Stomach (tissue), 9 donors: ENCODE results near the gene RBMS3. TPM values are rescaled to one million over a fixed set of nuclear protein-coding genes. Genes with fewer than 3 reads are reported as not detected.

ENCODE experiments used
- DNase-seq, 2 donors: peaks; one replicate each; pipeline versions ENCODE4 v3.0.0 to v3.0.0-alpha.2; 2013 to 2019
- H3K27ac ChIP-seq, 5 donors: fragments of 200-600 bp in 4 of 5; sonication (generic) in 4 of 5; one replicate each; pipeline ENCODE4 v1.5.1; 2013 to 2019; ENCODE audit warnings: mild to moderate bottlenecking in 1 of 5, moderate library complexity in 1 of 5
- H3K27me3 ChIP-seq, 3 donors: fragments of 200-600 bp; sonication (generic); one replicate each; pipeline ENCODE4 v1.5.1; 2017 to 2019; ENCODE audit warnings: mixed run types in 1 of 3
- H3K36me3 ChIP-seq, 4 donors: fragments of 200-600 bp; sonication (generic); 1 replicate in 3 of 4; 2 replicates in 1 of 4; pipeline ENCODE4 v1.5.1; 2016 to 2019
- H3K4me1 ChIP-seq, 4 donors: fragments of 200-600 bp; sonication (generic); one replicate each; pipeline ENCODE4 v1.5.1; 2016 to 2019
- H3K4me3 ChIP-seq, 4 donors: fragments of 200-600 bp; sonication (generic) in 3 of 4; one replicate each; pipeline ENCODE4 v1.5.1; 2016 to 2019; ENCODE audit warnings: mild to moderate bottlenecking in 1 of 4
- H3K9me3 ChIP-seq, 4 donors: fragments of 200-600 bp; sonication (generic); one replicate each; pipeline ENCODE4 v1.5.1; 2016 to 2019
- CTCF ChIP-seq, 7 experiments: fragments of 450-650 bp in 4 of 7; fragments of 200-600 bp in 3 of 7; sonication (generic) in 3 of 7; IDR thresholded peaks; one replicate each; pipeline ENCODE4 v1.5.1; 2016 to 2019; ENCODE audit warnings: antibody characterized with exemption in 7 of 7, control low read depth in 2 of 7, mild to moderate bottlenecking in 1 of 7
- EP300 ChIP-seq: sonication (generic); formaldehyde crosslinking; IDR thresholded peaks from one replicate; pipeline ENCODE4 v1.6.1; 2017; ENCODE audit warnings: antibody characterized with exemption
- POLR2A ChIP-seq, 4 donors: fragments of 450-650 bp; IDR thresholded peaks; one replicate each; pipeline ENCODE4 v1.6.1; 2016; ENCODE audit warnings: antibody characterized with exemption in 4 of 4, control low read depth in 2 of 4, mild to moderate bottlenecking in 1 of 4, moderate library complexity in 1 of 4
- POLR2AphosphoS5 ChIP-seq, 3 donors: sonication (generic); formaldehyde crosslinking; IDR thresholded peaks; one replicate each; pipeline ENCODE4 v1.6.1; 2016; ENCODE audit warnings: antibody characterized with exemption in 3 of 3
- WGBS, 5 donors: extraction: QIAGEN DNeasy Blood & Tissue Kit in 3 of 5; methylation state at CpG; one replicate each; pipeline versions ENCODE4 v1.1.5 to v1.1.7; 2013 to 2018; 5-methylcytosine and 5-hydroxymethylcytosine counted together
- intact Hi-C: fragments of 100-400 bp; cut with DNase I; formaldehyde crosslinking; loops from one replicate; pipeline ENCODE4 v1.15.1; 2023; ENCODE audit warnings: low total_unique reads
- polyA plus RNA-seq, 3 donors: library from polyadenylated mRNA; stranded (reverse); fragments of 200-250 nt; gene quantifications; one replicate each; pipeline ENCODE4 v1.2.3, GENCODE V29; 2013
- total RNA-seq, 5 donors: library from RNA; depleted of rRNA; stranded (reverse); fragments of >200 nt; gene quantifications; one replicate each; pipeline versions ENCODE4 v1.1.0 to v1.2.3, GENCODE V29; 2014 to 2016
- donor health status: healthy with polysubstance abuse.
- donor health status: Bipolar disorder and iron deficiency.
- donor health status: healthy.

The RBMS3 gene
- total and polyA plus RNA-seq, 8 donors: 2.0 to 103 (median 16.0) TPM

GRCh38 chr3:29991198-29991597 lies 710.3 kb downstream of the RBMS3 start:
- intact Hi-C loops: no loop called here
- no peaks in the 10 kb centered on the region for H3K9me3 ChIP-seq
- no peak for DNase-seq
- no peak for TF ChIP-seq EP300
- TF ChIP-seq POLR2AphosphoS5 (IDR thresholded peaks at IDR 0.05): no peak
- TF ChIP-seq CTCF (IDR thresholded peaks at IDR 0.05): no peak
- no peak for TF ChIP-seq POLR2A (IDR thresholded peaks at IDR 0.05)
- no peak overlapping the region for H3K4me3 ChIP-seq
- no peak overlapping the region for H3K27ac ChIP-seq
- H3K4me1 ChIP-seq: no peaks in the 10 kb centered on the region
- H3K36me3 ChIP-seq: peaks cover 0 to 5% (median 2%) of the 10 kb centered on the region in 4 donors
- no peaks in the 10 kb centered on the region for H3K27me3 ChIP-seq

- TF ChIP-seq EP300 (no peak), POLR2A (IDR thresholded peaks at IDR 0.05) (no peak), CTCF (IDR thresholded peaks at IDR 0.05) (no peak), POLR2AphosphoS5 (IDR thresholded peaks at IDR 0.05) (no peak)
- Histone ChIP-seq H3K9me3 (no peaks in the 10 kb centered on the region), H3K27ac (no peak overlapping the region), H3K27me3 (no peaks in the 10 kb centered on the region), H3K4me1 (no peaks in the 10 kb centered on the region), H3K36me3 (no peaks in the 10 kb centered on the region), H3K4me3 (no peak overlapping the region)
- intact Hi-C loops: no loop called here
- no peak for DNase-seq
- 67 to 84% (median 81%) methylated on average over 1 of the region's 1 CpG for WGBS, 5 donors
These were observed 721.9 kb downstream of the RBMS3 start for GRCh38 chr3:30002797-30003196.

- TF ChIP-seq EP300 (no peak), POLR2A (IDR thresholded peaks at IDR 0.05) (no peak), CTCF (IDR thresholded peaks at IDR 0.05) (no peak), POLR2AphosphoS5 (IDR thresholded peaks at IDR 0.05) (no peak)
- no peak overlapping the region for H3K27ac ChIP-seq
- H3K4me3 ChIP-seq: no peak overlapping the region
- H3K36me3 ChIP-seq: no peaks in the 10 kb centered on the region
- whole genome bisulfite sequencing, 5 donors: 57 to 76% (median 64%) methylated on average over 1 of the region's 1 CpG
- no peaks in the 10 kb centered on the region for H3K27me3 ChIP-seq
- intact Hi-C loops: no loop called here
- H3K9me3 ChIP-seq: no peaks in the 10 kb centered on the region
- no peaks in the 10 kb centered on the region for H3K4me1 ChIP-seq
- no peak for DNase-seq
These were observed 722.9 kb downstream of the RBMS3 start for GRCh38 chr3:30003741-30004140.

- H3K4me1 ChIP-seq: no peaks in the 10 kb centered on the region
- no peaks in the 10 kb centered on the region for H3K36me3 ChIP-seq
- no peaks in the 10 kb centered on the region for H3K9me3 ChIP-seq
- H3K27me3 ChIP-seq: no peaks in the 10 kb centered on the region
- TF ChIP-seq EP300: no peak
- TF ChIP-seq POLR2AphosphoS5 (IDR thresholded peaks at IDR 0.05): no peak
- no peak for TF ChIP-seq CTCF (IDR thresholded peaks at IDR 0.05)
- no peak for TF ChIP-seq POLR2A (IDR thresholded peaks at IDR 0.05)
- no peak overlapping the region for H3K4me3 ChIP-seq
- no peak for DNase-seq
- 86 to 96% (median 87%) methylated on average over 3 of the region's 3 CpGs for WGBS, 5 donors
- no peak overlapping the region for H3K27ac ChIP-seq
- intact Hi-C loops: no loop called here
These were observed 723.6 kb downstream of the RBMS3 start for GRCh38 chr3:30004481-30004880.
